IPS-15b (cell line): ENCODE data around the gene MPND.
A peak's percentile ranks its signal among the peaks of the same experiment; 100 is the strongest.
"Not testable (repeated sequence)": the region's sequence is repeated elsewhere in the genome, so short reads cannot be mapped to it uniquely, and the experiment has no call there.

ENCODE experiments used
- H3K27me3 ChIP-seq: one replicate; pipeline ENCODE4 v1.6.1; 2013; ENCODE audit warnings: low read length; ENCODE audit not compliant: control insufficient read depth, insufficient read depth
- H3K36me3 ChIP-seq: one replicate; pipeline ENCODE4 v1.6.1; 2013; ENCODE audit warnings: low read length; ENCODE audit not compliant: control insufficient read depth, insufficient read depth
- H3K4me1 ChIP-seq: one replicate; pipeline ENCODE4 v1.6.1; 2013; ENCODE audit warnings: mild to moderate bottlenecking, low read length; ENCODE audit not compliant: control insufficient read depth, insufficient read depth
- H3K4me3 ChIP-seq: one replicate; pipeline ENCODE4 v1.5.1; 2013; ENCODE audit warnings: low read depth, low read length
- H3K9ac ChIP-seq: one replicate; pipeline ENCODE4 v1.6.1; 2013; ENCODE audit warnings: low read depth, mild to moderate bottlenecking, low read length
- H3K9me3 ChIP-seq: one replicate; pipeline ENCODE4 v1.6.1; 2013; ENCODE audit warnings: mild to moderate bottlenecking, low read length; ENCODE audit not compliant: control insufficient read depth, insufficient read depth

The MPND gene

DNA sequence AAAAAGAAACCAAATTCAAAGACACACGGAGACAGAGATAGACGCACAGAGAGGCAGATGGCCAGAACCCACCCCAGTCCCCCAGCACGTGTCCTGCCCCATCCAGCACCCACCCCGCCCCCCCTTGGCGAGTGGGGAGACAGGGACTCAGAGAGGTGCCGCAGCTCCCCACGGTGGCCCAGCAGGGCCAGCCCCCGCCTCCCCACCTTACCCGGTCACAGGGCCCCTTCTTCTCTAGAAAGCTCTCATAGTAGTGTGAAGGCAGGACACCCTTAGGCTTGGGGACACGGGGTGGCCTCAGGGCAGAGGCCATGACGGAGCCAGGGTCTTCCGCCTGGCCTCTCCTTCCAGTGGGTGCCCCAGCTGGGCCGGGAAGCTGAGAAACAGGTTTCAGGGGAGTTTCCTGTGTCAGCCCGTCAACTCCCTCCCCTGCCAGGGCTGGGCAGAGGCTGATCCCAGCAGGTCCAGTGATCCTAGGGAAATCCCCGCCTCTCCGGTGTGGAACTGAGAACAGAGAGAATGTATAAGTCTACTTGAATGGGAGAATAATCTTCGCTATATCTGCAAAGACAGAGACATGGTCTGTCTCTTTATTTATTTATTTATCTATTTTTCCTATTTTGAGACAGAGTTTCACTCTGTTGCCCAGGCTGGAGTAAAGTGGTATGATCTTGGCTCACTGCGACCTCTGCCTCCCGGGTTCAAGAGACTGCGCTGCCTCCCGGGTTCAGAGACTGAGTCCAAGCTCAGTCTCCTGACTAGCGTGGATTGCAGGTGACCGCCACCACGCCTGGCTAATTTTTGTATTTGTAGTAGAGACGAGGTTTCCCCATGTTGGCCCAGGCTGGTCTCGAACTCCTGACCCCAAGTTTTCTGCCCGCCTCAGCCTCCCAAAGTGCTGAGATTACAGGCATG lies 4.7 kb upstream of the MPND start, which contains the start of gene STAP2:
STAP2 (minus strand) TSS at position 387 of the 915 bp plus-strand sequence; CDS start at position 313, 74 bp downstream.
- Histone ChIP-seq H3K36me3 (peaks cover 8% of the 10 kb centered on the region), H3K4me3 (peak within 1 kb of the TSS; percentile 33), H3K27me3 (no peaks in the 10 kb centered on the region), H3K4me1 (peaks cover 5% of the 10 kb centered on the region), H3K9ac (no peak within 1 kb of the TSS), H3K9me3 (no peaks in the 10 kb centered on the region)

GRCh38 chr19:4342314-4342614 lies 1.1 kb upstream of the MPND start:
- peak overlapping the region; percentile 92 for H3K9ac ChIP-seq
- H3K27me3 ChIP-seq, result no peaks in the 10 kb centered on the region
- H3K4me1 ChIP-seq, result peaks cover 8% of the 10 kb centered on the region
- peaks cover 7% of the 10 kb centered on the region for H3K36me3 ChIP-seq
- no peaks in the 10 kb centered on the region for H3K9me3 ChIP-seq
- H3K4me3 ChIP-seq, result peak overlapping the region; percentile 84

DNA sequence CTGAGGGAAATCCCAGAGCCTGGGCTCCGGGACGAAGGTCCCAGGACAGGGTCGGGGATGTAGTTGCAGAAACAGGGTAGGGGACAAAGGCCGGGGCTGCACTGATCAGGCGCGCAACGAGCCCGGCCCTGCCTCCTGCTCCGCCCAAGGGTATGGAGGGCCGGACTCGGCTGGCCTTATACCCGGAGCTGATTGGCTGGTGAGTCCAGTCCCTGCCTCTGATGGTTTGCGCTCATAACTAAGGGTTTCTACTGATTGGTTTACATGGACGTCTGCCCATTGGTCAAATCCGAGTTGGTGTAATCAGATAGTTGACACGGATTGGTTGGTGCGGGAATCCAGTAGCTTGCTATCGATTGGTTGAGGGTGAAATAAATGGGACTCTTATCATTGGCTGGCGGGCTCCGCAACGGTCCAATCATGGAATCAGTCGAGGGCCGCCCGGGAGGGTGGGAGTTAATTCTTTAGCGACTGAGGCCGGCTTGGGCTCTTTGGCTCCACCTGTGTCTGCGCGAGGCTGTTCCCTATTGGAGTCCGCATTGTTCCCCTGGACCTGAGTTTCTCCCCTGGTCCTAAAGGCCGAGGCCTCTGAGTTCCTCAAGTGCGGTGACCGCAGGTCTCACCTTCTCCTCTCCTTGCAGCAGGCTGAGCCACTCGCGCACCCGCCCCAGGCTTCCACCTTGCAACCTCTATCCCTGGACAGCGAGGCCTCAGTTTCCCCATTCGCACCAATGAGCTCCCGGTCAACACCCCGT lies 570 bp upstream of the MPND start:
- peak overlapping the region; percentile 84 for H3K4me3 ChIP-seq
- peaks cover 7% of the 10 kb centered on the region for H3K36me3 ChIP-seq
- peak overlapping the region; percentile 92 for H3K9ac ChIP-seq
- H3K9me3 ChIP-seq, result no peaks in the 10 kb centered on the region
- peaks cover 7% of the 10 kb centered on the region for H3K4me1 ChIP-seq
- no peaks in the 10 kb centered on the region for H3K27me3 ChIP-seq

- H3K36me3 ChIP-seq, result peaks cover 7% of the 10 kb centered on the region
- H3K4me3 ChIP-seq, result no peak overlapping the region
- H3K4me1 ChIP-seq, result peaks cover 6% of the 10 kb centered on the region
- no peaks in the 10 kb centered on the region for H3K9me3 ChIP-seq
- H3K9ac ChIP-seq, result no peak overlapping the region
- no peaks in the 10 kb centered on the region for H3K27me3 ChIP-seq
Measured at GRCh38 chr19:4345342-4346019, 2.1 kb downstream of the MPND start.

DNA sequence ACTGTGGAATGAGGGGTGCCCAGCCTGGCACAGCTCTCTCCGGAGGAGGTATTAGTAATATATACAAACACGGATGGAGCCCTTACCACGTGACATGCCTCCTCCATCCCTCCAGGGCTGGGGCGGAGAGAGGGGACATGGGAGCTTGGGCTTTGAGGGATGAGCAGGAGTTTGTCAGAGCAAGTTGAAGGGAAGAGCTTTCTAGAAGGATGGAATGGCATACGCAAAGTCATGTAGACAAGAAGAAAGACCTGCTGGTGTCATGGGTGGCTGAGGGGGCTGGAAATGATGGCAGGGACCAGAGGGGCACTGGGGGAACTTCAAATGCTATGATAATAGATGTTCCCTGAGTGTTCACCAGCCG lies 2.6 kb downstream of the MPND start:
- no peaks in the 10 kb centered on the region for H3K9me3 ChIP-seq
- H3K27me3 ChIP-seq, result no peaks in the 10 kb centered on the region
- peaks cover 6% of the 10 kb centered on the region for H3K4me1 ChIP-seq
- H3K36me3 ChIP-seq, result peaks cover 7% of the 10 kb centered on the region
- no peak overlapping the region for H3K9ac ChIP-seq
- no peak overlapping the region for H3K4me3 ChIP-seq

DNA sequence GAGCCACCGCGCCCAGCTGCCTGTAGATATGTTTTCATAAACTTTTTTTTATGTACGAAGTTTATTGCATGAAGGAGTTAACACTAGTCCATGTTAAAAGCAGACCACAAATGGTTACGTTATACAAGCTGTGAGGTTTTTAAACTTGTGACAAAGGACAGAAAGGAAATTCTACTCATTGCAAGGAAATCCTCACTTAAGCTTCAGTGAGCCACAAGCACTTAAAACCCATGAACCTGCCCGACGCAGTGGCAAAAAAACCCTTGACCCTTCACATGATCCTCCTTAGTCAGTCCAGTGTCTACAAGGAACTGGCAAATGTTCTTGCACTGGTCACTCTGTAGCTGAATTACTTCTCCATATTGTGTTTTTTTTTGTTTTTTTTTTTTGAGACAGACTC lies 4.2 kb downstream of the MPND start:
- H3K9me3 ChIP-seq, result no peaks in the 10 kb centered on the region
- H3K36me3 ChIP-seq, result peaks cover 7% of the 10 kb centered on the region
- no peak overlapping the region for H3K4me3 ChIP-seq
- peaks cover 3% of the 10 kb centered on the region for H3K4me1 ChIP-seq
- H3K27me3 ChIP-seq, result no peaks in the 10 kb centered on the region
- no peak overlapping the region for H3K9ac ChIP-seq

DNA sequence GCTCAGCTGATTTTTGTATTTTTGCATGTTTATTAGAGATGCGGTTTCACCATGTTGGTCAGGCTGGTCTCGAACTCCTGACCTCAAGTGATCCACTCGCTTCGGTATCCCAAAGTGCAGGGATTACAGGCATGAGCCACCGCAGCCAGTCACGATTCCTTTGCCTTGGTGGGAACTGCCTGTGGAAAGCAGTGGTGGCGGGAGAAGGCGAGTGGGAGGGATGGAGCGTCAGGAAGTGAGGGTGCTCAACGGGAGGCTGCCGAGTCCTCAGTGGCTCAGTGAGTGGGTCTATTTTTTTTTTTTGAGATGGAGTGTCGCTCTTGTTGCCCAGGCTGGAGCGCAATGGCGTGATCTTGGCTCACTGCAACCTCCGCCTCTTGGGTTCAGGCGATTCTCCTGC lies 5.9 kb downstream of the MPND start:
- not testable (repeated sequence) for H3K27me3 ChIP-seq, H3K4me3 ChIP-seq, H3K4me1 ChIP-seq, H3K36me3 ChIP-seq, H3K9ac ChIP-seq, H3K9me3 ChIP-seq

- Histone ChIP-seq H3K4me1 (no peaks in the 10 kb centered on the region), H3K36me3 (peaks cover 7% of the 10 kb centered on the region), H3K9ac (no peak overlapping the region), H3K9me3 (no peaks in the 10 kb centered on the region), H3K27me3 (no peaks in the 10 kb centered on the region), H3K4me3 (no peak overlapping the region)
Measured at GRCh38 chr19:4350111-4350510, 6.7 kb downstream of the MPND start.

GRCh38 chr19:4350726-4351125 lies 7.4 kb downstream of the MPND start:
- no peak overlapping the region for H3K4me3 ChIP-seq
- no peaks in the 10 kb centered on the region for H3K9me3 ChIP-seq
- H3K36me3 ChIP-seq, result peaks cover 3% of the 10 kb centered on the region
- no peak overlapping the region for H3K9ac ChIP-seq
- no peaks in the 10 kb centered on the region for H3K4me1 ChIP-seq
- no peaks in the 10 kb centered on the region for H3K27me3 ChIP-seq

DNA sequence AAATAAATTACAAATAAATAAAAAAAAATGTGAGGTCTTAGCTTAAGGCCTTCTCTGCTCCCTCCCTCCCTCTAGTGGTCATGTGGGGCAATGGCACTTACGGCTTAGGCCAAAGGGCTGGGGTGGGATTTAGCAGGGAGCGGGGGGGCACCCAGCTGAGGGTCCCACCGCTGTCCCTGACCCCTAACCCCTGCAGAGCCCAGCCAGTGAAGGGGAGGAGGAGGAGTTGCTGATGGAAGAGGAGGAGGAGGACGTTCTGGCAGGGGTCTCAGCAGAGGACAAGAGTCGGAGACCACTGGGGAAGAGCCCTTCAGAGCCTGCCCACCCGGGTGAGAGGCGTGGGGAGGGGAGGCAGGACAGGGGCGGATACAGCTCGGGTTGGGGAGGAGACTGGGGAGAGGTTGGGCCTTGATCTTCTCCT lies 9.3 kb downstream of the MPND start:
- no peaks in the 10 kb centered on the region for H3K9me3 ChIP-seq
- no peak overlapping the region for H3K9ac ChIP-seq

GRCh38 chr19:4354282-4354681 lies 10.9 kb downstream of the MPND start:
- Histone ChIP-seq H3K9ac (no peak overlapping the region), H3K4me1 (no peaks in the 10 kb centered on the region), H3K27me3 (no peaks in the 10 kb centered on the region), H3K36me3 (peaks cover 11% of the 10 kb centered on the region), H3K9me3 (no peaks in the 10 kb centered on the region), H3K4me3 (no peak overlapping the region)

More for the DNA sequence above, 9.3 kb downstream of the MPND start:
- H3K27me3 ChIP-seq, result no peaks in the 10 kb centered on the region
- H3K36me3 ChIP-seq, result no peaks in the 10 kb centered on the region
- H3K4me1 ChIP-seq, result no peaks in the 10 kb centered on the region
- H3K4me3 ChIP-seq, result no peak overlapping the region
